Upper lobe of right lung (tissue), 1 donor: ENCODE results near the gene IL3. TPM values are rescaled to one million over a fixed set of nuclear protein-coding genes. Genes with fewer than 3 reads are reported as not detected.

Experiments used
- ATAC-seq: fragments of 200-7000 bp; cut with Tn5 transposase; one replicate; pipeline ENCODE4 v1.9.1; 2020; ENCODE audit warnings: mild to moderate bottlenecking, moderate library complexity
- DNase-seq: peaks from one replicate; pipeline ENCODE4 v3.0.0-alpha.2; 2020
- H3K27ac ChIP-seq: fragments of 200-600 bp; one replicate; pipeline ENCODE4 v1.8.0; 2022
- H3K27me3 ChIP-seq: fragments of 200-600 bp; one replicate; pipeline ENCODE4 v1.8.0; 2022; ENCODE audit warnings: mild to moderate bottlenecking
- H3K36me3 ChIP-seq: fragments of 200-600 bp; one replicate; pipeline ENCODE4 v1.8.0; 2022
- H3K4me1 ChIP-seq: fragments of 200-600 bp; one replicate; pipeline ENCODE4 v1.8.0; 2022
- H3K4me3 ChIP-seq: fragments of 200-600 bp; one replicate; pipeline ENCODE4 v1.8.0; 2022; ENCODE audit warnings: mild to moderate bottlenecking
- H3K9me3 ChIP-seq: fragments of 200-600 bp; one replicate; pipeline ENCODE4 v1.8.0; 2022
- intact Hi-C: fragments of 100-400 bp; cut with DNase I; formaldehyde crosslinking; loops from one replicate; pipeline ENCODE4 v1.11.0; 2022
- total RNA-seq: library from RNA; stranded (reverse); fragmentation: NEBNext Ultra II Directional; extraction: Animal tissue kit (Norgen Biotek cat#: 25700); gene quantifications from one replicate; pipeline ENCODE4 v1.2.1, GENCODE V29; 2021
- TF ChIP-seq, protein P1 (sequence below): fragments of 200-600 bp; IDR thresholded peaks from one replicate; pipeline ENCODE4 v1.8.0; 2022; ENCODE audit warnings: antibody characterized with exemption
- donor health status: DM: no; HTN: yes; CAD: no; lungs with severe emphysema.

Gene IL3
- total RNA-seq, 1 donor from 2014 or later, result not detected

DNA sequence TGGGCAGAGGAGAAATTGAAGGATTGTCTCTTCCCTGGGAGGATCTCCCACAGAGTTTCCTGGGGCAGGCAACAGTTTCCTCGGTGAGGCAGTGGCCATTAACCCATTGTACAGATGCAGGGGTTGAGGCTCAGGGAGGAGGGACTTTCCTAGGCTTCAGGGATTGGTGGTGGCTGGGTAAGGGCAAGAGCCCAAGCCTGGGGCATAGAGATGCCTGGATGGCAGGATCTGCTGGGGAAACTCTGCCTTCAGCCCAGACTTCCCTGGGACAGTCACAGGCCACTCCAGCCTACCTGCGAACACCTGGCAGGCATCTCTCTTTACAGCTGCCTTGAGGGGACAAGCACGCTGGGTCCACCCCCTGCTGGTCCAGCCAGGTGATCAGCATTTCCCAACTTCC, 9.5 kb downstream of the IL3 start:
- no peak for ATAC-seq
- H3K4me3 ChIP-seq, result no peak overlapping the region
- H3K9me3 ChIP-seq, result no peaks in the 10 kb centered on the region
- H3K36me3 ChIP-seq, result no peaks in the 10 kb centered on the region
- TF ChIP-seq, protein P1, sequence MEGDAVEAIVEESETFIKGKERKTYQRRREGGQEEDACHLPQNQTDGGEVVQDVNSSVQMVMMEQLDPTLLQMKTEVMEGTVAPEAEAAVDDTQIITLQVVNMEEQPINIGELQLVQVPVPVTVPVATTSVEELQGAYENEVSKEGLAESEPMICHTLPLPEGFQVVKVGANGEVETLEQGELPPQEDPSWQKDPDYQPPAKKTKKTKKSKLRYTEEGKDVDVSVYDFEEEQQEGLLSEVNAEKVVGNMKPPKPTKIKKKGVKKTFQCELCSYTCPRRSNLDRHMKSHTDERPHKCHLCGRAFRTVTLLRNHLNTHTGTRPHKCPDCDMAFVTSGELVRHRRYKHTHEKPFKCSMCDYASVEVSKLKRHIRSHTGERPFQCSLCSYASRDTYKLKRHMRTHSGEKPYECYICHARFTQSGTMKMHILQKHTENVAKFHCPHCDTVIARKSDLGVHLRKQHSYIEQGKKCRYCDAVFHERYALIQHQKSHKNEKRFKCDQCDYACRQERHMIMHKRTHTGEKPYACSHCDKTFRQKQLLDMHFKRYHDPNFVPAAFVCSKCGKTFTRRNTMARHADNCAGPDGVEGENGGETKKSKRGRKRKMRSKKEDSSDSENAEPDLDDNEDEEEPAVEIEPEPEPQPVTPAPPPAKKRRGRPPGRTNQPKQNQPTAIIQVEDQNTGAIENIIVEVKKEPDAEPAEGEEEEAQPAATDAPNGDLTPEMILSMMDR, result no peak
- H3K27me3 ChIP-seq, result no peaks in the 10 kb centered on the region
- intact Hi-C loops, result no loop called here
- DNase-seq, result no peak
- no peak overlapping the region for H3K27ac ChIP-seq
- no peaks in the 10 kb centered on the region for H3K4me1 ChIP-seq

DNA sequence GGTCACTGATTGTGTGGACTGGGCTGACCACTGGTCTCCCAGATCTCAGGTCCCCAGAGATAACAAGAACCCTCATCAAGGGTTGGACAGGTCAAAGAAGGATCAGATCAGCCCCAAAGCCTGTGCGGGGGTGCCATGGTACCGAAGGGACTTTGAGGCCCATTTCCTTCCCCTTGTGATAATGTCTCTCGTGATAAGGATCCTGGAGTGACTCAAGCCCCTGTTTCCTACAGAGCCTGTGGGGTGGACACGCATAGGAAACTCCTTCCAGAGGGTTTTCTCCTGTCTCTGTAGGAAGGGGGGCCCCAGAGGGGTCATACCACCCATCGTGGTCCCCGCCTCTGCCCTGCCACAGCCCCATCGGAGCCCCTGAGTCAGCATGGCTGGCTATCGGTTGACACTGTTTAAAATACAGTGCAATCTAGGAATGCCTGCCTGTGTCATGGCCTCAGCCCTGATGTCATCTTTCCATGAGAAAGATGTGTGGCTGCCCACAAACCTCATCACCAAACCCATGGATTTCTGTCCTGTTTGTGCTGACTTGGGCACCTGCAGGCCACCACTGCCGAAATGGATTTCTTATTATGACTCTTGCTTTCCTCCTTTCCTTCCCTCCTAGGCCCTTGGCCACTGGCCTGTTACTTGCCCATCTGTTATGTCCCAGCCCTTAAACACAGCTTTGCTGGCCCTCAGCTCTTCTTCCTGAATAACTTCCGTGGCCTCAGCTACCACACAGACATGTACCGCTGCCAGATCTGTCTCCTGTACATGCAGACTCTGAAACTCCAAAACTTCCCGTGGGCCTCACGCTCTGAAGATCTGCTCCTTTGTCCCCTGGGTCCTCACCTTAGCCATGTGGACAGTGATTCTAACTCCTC, 10.2 kb downstream of the IL3 start:
- H3K27ac ChIP-seq, result no peak overlapping the region

DNA sequence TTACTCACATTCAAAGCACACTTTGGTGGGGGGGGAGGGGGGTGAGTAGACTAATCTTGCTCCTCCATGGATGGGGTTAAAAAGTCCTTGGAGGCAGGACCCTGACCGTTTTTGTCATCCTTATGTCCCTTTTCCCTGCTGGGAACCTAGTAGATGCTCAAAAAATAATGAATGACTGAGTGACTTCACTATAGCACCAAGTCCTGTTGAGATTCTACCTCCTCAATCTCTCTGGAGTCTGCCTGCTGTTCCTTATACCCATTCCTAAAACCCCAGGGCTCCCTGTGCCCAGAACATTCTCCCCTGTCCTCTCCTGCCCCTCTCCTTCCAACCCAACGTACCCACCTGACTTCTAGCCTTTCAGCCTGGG, 10.9 kb downstream of the IL3 start:
- intact Hi-C loops, result no loop called here
- Histone ChIP-seq H3K36me3 (no peaks in the 10 kb centered on the region), H3K27me3 (no peaks in the 10 kb centered on the region), H3K4me3 (no peak overlapping the region), H3K27ac (peak overlapping the region; percentile 49), H3K9me3 (no peaks in the 10 kb centered on the region), H3K4me1 (no peaks in the 10 kb centered on the region)
- ATAC-seq (no peak), DNase-seq (no peak)
- TF ChIP-seq, protein P1, result no peak

More for the DNA sequence above, 10.2 kb downstream of the IL3 start:
- ATAC-seq (no peak), DNase-seq (no peak)
- no peaks in the 10 kb centered on the region for H3K36me3 ChIP-seq
- no peaks in the 10 kb centered on the region for H3K9me3 ChIP-seq
- no peaks in the 10 kb centered on the region for H3K4me1 ChIP-seq
- intact Hi-C loops, result no loop called here
- TF ChIP-seq, protein P1, result no peak
- H3K27me3 ChIP-seq, result no peaks in the 10 kb centered on the region
- no peak overlapping the region for H3K4me3 ChIP-seq

DNA sequence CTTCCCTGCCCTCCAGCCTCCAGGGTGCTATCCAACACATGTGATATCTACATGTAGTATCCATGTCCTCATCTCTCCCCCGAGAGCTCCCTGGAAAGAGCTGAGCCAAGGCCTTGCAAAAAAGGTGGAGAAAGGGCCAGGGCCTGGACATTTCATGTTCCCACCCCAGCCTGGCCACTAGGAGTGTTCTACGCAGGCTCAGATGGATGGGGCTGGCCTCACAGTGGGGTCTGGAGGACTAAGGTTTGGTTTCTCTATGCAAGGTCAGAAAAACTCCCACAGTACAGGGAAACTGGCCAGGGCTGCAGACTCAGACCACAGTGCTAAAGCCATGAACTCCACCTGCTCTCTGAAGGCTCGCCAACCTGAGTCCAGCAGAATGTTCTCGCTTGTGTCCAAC, 11.6 kb downstream of the IL3 start:
- peak overlapping the region; percentile 49 for H3K27ac ChIP-seq

DNA sequence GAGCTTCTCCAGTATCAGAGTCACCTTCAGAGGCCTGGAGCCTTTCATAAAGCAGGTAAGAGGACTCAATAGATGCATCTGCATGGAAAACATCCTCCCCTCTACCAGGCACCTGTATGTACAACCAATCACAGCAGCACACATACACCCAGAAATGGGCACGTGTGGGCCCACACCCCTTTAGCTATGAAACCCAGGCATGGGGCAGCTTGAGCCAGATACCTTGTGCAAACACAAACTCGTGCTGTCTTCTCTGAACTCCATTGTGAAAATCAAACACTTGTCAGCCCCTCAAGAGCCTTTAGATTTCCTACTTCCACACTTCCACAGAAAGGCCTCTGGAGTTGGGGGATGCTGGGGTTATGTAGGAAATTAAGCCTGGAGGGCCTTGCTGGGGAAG, 12.1 kb downstream of the IL3 start:
- Histone ChIP-seq H3K9me3 (no peaks in the 10 kb centered on the region), H3K27ac (peak overlapping the region; percentile 76), H3K4me1 (no peaks in the 10 kb centered on the region), H3K27me3 (no peaks in the 10 kb centered on the region), H3K36me3 (no peaks in the 10 kb centered on the region), H3K4me3 (no peak overlapping the region)
- TF ChIP-seq, protein P1, result no peak
- DNase-seq (peak; percentile 78), ATAC-seq (peak; percentile 64)
- intact Hi-C loops, result no loop called here

More for the DNA sequence above, 11.6 kb downstream of the IL3 start:
- intact Hi-C loops, result no loop called here
- no peak overlapping the region for H3K4me3 ChIP-seq
- H3K4me1 ChIP-seq, result no peaks in the 10 kb centered on the region
- TF ChIP-seq, protein P1, result no peak
- no peaks in the 10 kb centered on the region for H3K36me3 ChIP-seq
- DNase-seq, result no peak
- no peak for ATAC-seq
- no peaks in the 10 kb centered on the region for H3K9me3 ChIP-seq
- no peaks in the 10 kb centered on the region for H3K27me3 ChIP-seq
